Endothelial cell (in vitro differentiated cells): ENCODE measurements around the gene RIBC2. TPM values are rescaled to one million over a fixed set of nuclear protein-coding genes. Genes with fewer than 3 reads are reported as not detected.

Source experiments
- DNase-seq: peaks from one replicate; pipeline ENCODE4 v3.0.0; 2021; ENCODE audit warnings: low spot score
- H3K27ac Mint-ChIP-seq: one replicate; pipeline ENCODE4 v1.8.0; 2021; ENCODE audit warnings: mixed read lengths, inconsistent platforms; ENCODE audit not compliant: unreplicated experiment
- H3K27me3 Mint-ChIP-seq: one replicate; pipeline ENCODE4 v1.8.0; 2021; ENCODE audit warnings: mild to moderate bottlenecking, moderate library complexity, mixed read lengths, inconsistent platforms; ENCODE audit not compliant: unreplicated experiment
- H3K36me3 Mint-ChIP-seq: one replicate; pipeline ENCODE4 v1.8.0; 2021; ENCODE audit warnings: mild to moderate bottlenecking, low read depth, mixed read lengths, inconsistent platforms; ENCODE audit not compliant: unreplicated experiment
- H3K4me1 Mint-ChIP-seq: one replicate; pipeline ENCODE4 v1.8.0; 2021; ENCODE audit warnings: mild to moderate bottlenecking, mixed read lengths, inconsistent platforms; ENCODE audit not compliant: unreplicated experiment
- H3K4me3 Mint-ChIP-seq: one replicate; pipeline ENCODE4 v1.8.0; 2021; ENCODE audit warnings: mild to moderate bottlenecking, mixed read lengths, inconsistent platforms; ENCODE audit not compliant: unreplicated experiment
- H3K9me3 Mint-ChIP-seq: one replicate; pipeline ENCODE4 v1.8.0; 2021; ENCODE audit warnings: mixed read lengths, inconsistent platforms; ENCODE audit not compliant: unreplicated experiment
- CTCF ChIP-seq: fragments of 200-600 bp; sonication (generic); IDR thresholded peaks from one replicate; pipeline ENCODE4 v1.5.0; 2021; ENCODE audit warnings: antibody characterized with exemption; ENCODE audit not compliant: unreplicated experiment
- total RNA-seq: library from RNA; stranded (reverse); fragmentation: NEBNext Ultra II Directional; extraction: Animal tissue kit (Norgen Biotek cat#: 25700); gene quantifications from one replicate; pipeline ENCODE4 v1.2.1, GENCODE V29; 2021; ENCODE audit not compliant: unreplicated experiment

Gene RIBC2
- total RNA-seq, 1 donor from 2014 or later: 0.54 TPM

DNA sequence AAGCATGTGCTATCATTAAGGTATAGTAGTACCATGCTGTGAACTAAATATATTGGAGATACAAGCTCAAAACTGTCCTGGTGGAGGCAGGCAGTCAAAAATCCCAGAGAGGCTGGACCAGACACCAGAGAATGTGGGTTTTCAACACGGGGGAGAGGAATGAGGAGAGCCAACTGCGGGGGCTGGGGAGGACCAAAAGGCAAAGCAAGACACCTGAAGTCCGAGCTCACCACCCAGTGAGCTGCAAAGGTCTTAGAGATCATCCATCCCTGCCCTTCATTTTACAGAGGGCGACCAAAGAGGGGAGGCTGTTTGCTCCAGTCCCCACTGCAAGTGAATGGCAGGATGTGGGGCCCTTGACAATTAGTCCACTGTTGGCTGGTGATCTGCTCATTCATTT is 10.0 kb downstream of the RIBC2 start:
- H3K9me3 Mint-ChIP-seq: no peaks in the 10 kb centered on the region
- no peaks in the 10 kb centered on the region for H3K4me1 Mint-ChIP-seq
- TF ChIP-seq CTCF: no peak
- peaks cover 10% of the 10 kb centered on the region for H3K27me3 Mint-ChIP-seq
- DNase-seq: no peak
- H3K27ac Mint-ChIP-seq: no peak overlapping the region
- H3K4me3 Mint-ChIP-seq: no peak overlapping the region
- H3K36me3 Mint-ChIP-seq: peaks cover 4% of the 10 kb centered on the region

- TF ChIP-seq CTCF: no peak
- Mint-ChIP-seq H3K36me3 (peaks cover 4% of the 10 kb centered on the region), H3K27me3 (peaks cover 10% of the 10 kb centered on the region), H3K4me3 (no peak overlapping the region), H3K27ac (no peak overlapping the region), H3K4me1 (no peaks in the 10 kb centered on the region), H3K9me3 (no peaks in the 10 kb centered on the region)
- no peak for DNase-seq
These were observed 10.8 kb downstream of the RIBC2 start for GRCh38 chr22:45424241-45424731.

GRCh38 chr22:45425101-45425500 is 11.6 kb downstream of the RIBC2 start:
- TF ChIP-seq CTCF: no peak
- Mint-ChIP-seq H3K36me3 (peaks cover 4% of the 10 kb centered on the region), H3K27me3 (peaks cover 12% of the 10 kb centered on the region), H3K9me3 (no peaks in the 10 kb centered on the region), H3K27ac (no peak overlapping the region), H3K4me3 (no peak overlapping the region), H3K4me1 (no peaks in the 10 kb centered on the region)
- no peak for DNase-seq

DNA sequence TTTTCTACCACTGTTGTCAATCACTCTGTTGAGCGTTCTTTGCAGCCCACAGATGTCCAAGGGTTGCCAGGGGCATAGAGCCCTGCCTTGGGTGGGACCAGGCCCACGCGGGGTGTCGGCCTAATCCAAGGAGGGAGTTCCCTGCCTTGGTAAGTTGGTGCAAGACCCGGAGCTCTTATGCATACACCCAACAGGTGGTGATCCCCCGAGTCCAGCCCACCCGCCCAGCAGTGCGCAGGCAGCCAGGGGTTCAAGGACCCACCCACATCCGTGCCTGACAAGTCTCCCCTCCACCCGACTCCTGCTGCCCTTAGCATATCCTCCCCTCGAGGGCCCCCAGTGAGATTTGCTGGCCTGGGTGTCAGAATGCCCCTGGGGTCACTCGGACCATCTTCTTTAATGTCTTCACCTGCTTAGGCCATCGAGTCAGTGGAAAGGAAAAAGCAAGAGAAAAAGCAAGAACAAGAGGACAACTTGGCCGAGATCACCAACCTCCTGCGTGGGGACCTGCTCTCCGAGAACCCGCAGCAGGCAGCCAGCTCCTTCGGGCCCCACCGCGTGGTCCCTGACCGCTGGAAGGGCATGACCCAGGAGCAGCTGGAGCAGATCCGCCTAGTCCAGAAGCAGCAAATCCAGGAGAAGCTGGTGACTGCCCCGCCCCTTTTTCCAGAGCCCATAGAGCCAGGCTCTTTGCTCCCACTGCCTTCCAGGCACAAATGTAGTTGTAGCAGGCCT is 12.2 kb downstream of the RIBC2 start:
- Mint-ChIP-seq H3K4me3 (peak overlapping the region; percentile 29), H3K9me3 (no peaks in the 10 kb centered on the region), H3K27me3 (peaks cover 12% of the 10 kb centered on the region), H3K27ac (no peak overlapping the region), H3K4me1 (no peaks in the 10 kb centered on the region), H3K36me3 (peaks cover 4% of the 10 kb centered on the region)
- TF ChIP-seq CTCF: no peak
- no peak for DNase-seq

GRCh38 chr22:45426387-45426786 is 12.9 kb downstream of the RIBC2 start:
- H3K9me3 Mint-ChIP-seq: no peaks in the 10 kb centered on the region
- peaks cover 4% of the 10 kb centered on the region for H3K36me3 Mint-ChIP-seq
- no peak overlapping the region for H3K27ac Mint-ChIP-seq
- H3K27me3 Mint-ChIP-seq: peaks cover 12% of the 10 kb centered on the region
- no peak for TF ChIP-seq CTCF
- H3K4me1 Mint-ChIP-seq: no peaks in the 10 kb centered on the region
- no peak for DNase-seq
- peak overlapping the region; percentile 29 for H3K4me3 Mint-ChIP-seq
